Prostate gland (tissue), 2 donors: Measurements from ENCODE around the gene SCIMP. TPM values are rescaled to one million over a fixed set of nuclear protein-coding genes. Genes with fewer than 3 reads are reported as not detected.

Source experiments
- DNase-seq: peaks from one replicate; pipeline ENCODE4 v3.0.0-alpha.2; 2019; ENCODE audit warnings: low spot score
- H3K27ac ChIP-seq, 2 donors: fragments of 200-600 bp; sonication (generic); 2 replicates each; pipeline ENCODE4 v1.5.1; 2017 to 2019
- H3K27me3 ChIP-seq: fragments of 200-600 bp; sonication (generic); replicated peaks from 2 replicates; pipeline ENCODE4 v1.5.1; 2019; ENCODE audit not compliant: insufficient read depth
- H3K36me3 ChIP-seq, 2 donors: fragments of 200-600 bp; sonication (generic); 1 replicate in 1 of 2; 2 replicates in 1 of 2; pipeline versions ENCODE4 v1.5.1 to v1.8.1; 2017 to 2019
- H3K4me1 ChIP-seq: fragments of 200-600 bp; sonication (generic); replicated peaks from 2 replicates; pipeline ENCODE4 v1.5.1; 2019
- H3K4me3 ChIP-seq, 2 donors: fragments of 200-600 bp; sonication (generic); 2 replicates each; pipeline ENCODE4 v1.5.1; 2017 to 2019
- H3K9me3 ChIP-seq: fragments of 200-600 bp; sonication (generic); 2 replicates; pipeline ENCODE4 v1.5.1; 2017
- CTCF ChIP-seq, 4 experiments: fragments of 200-600 bp in 2 of 4; fragments of 450-650 bp in 2 of 4; sonication (generic) in 2 of 4; IDR thresholded peaks; 1 replicate in 3 of 4; 2 replicates in 1 of 4; pipeline ENCODE4 v1.5.1; 2016 to 2019; ENCODE audit warnings: antibody characterized with exemption in 4 of 4, mild to moderate bottlenecking in 2 of 4, moderate library complexity in 2 of 4
- POLR2A ChIP-seq: fragments of 450-650 bp; IDR thresholded peaks from one replicate; pipeline ENCODE4 v1.6.1; 2016; ENCODE audit warnings: antibody characterized with exemption, mild to moderate bottlenecking
- POLR2AphosphoS5 ChIP-seq: sonication (generic); formaldehyde crosslinking; IDR thresholded peaks from one replicate; pipeline ENCODE4 v1.6.1; 2017; ENCODE audit warnings: antibody characterized with exemption
- WGBS: methylation state at CpG from one replicate; pipeline ENCODE4 v1.1.5; 2018; 5-methylcytosine and 5-hydroxymethylcytosine counted together
- intact Hi-C: fragments of 100-400 bp; cut with DNase I; formaldehyde crosslinking; loops from one replicate; pipeline ENCODE4 v1.14.2; 2022
- total RNA-seq, 2 donors: library from RNA; depleted of rRNA; stranded (reverse); fragments of >200 nt; gene quantifications; one replicate each; pipeline ENCODE4 v1.1.0, GENCODE V29; 2016

The SCIMP gene
- total RNA-seq, 2 donors from 2014 or later: 0.68 to 2.3 TPM

GRCh38 chr17:5254414-5254813 is 19.8 kb upstream of the SCIMP start:
- 73% methylated on average over 7 of the region's 7 CpGs for WGBS
- Histone ChIP-seq H3K27me3 (no peaks in the 10 kb centered on the region), H3K4me3 (no peak overlapping the region), H3K27ac (no peak overlapping the region), H3K36me3 (no peaks in the 10 kb centered on the region), H3K9me3 (no peaks in the 10 kb centered on the region), H3K4me1 (no peaks in the 10 kb centered on the region)
- no peak for DNase-seq
- intact Hi-C loops: no loop called here
- TF ChIP-seq POLR2A: no peak
- TF ChIP-seq CTCF (IDR thresholded peaks at IDR 0.05): no peak
- no peak for TF ChIP-seq POLR2AphosphoS5

- intact Hi-C loops: loop anchor here (5.0 kb wide), 1 partner anchor 188 kb away; the partner anchor contains the start of gene C1QBP
Observed at GRCh38 chr17:5249615-5250014, 15.0 kb upstream of the SCIMP start.

GRCh38 chr17:5248821-5249479 is 14.3 kb upstream of the SCIMP start:
- H3K4me1 ChIP-seq: no peaks in the 10 kb centered on the region
- no peak overlapping the region for H3K4me3 ChIP-seq
- TF ChIP-seq POLR2AphosphoS5 (no peak), CTCF (IDR thresholded peaks at IDR 0.05) (no peak), POLR2A (no peak)
- H3K27me3 ChIP-seq: no peaks in the 10 kb centered on the region
- WGBS: 74% methylated on average over 22 of the region's 22 CpGs
- H3K9me3 ChIP-seq: no peaks in the 10 kb centered on the region
- no peak for DNase-seq
- H3K27ac ChIP-seq: no peak overlapping the region
- intact Hi-C loops: loop anchor here (5.0 kb wide), 1 partner anchor 188 kb away; the partner anchor contains the start of gene C1QBP
- no peaks in the 10 kb centered on the region for H3K36me3 ChIP-seq

More at GRCh38 chr17:5249615-5250014, 15.0 kb upstream of the SCIMP start:
- peak; percentile 25 for TF ChIP-seq POLR2AphosphoS5
- TF ChIP-seq POLR2A: no peak
- peak in 3 of 4 experiments; percentile 60 to 79 (median 69) for TF ChIP-seq CTCF (IDR thresholded peaks at IDR 0.05)
- no peak overlapping the region for H3K27ac ChIP-seq
- H3K36me3 ChIP-seq: no peaks in the 10 kb centered on the region
- no peak overlapping the region for H3K4me3 ChIP-seq
- no peaks in the 10 kb centered on the region for H3K27me3 ChIP-seq
- DNase-seq: peak; percentile 67
- H3K9me3 ChIP-seq: no peaks in the 10 kb centered on the region
- 0% methylated on average over 4 of the region's 4 CpGs for WGBS
- H3K4me1 ChIP-seq: no peaks in the 10 kb centered on the region

GRCh38 chr17:5247621-5248020 is 13.0 kb upstream of the SCIMP start:
- intact Hi-C loops: loop anchor here (5.0 kb wide), 1 partner anchor 190 kb away; the partner anchor contains the start of gene C1QBP
- TF ChIP-seq CTCF (IDR thresholded peaks at IDR 0.05) (no peak), POLR2AphosphoS5 (no peak), POLR2A (no peak)
- Histone ChIP-seq H3K4me1 (no peaks in the 10 kb centered on the region), H3K9me3 (no peaks in the 10 kb centered on the region), H3K27ac (no peak overlapping the region), H3K36me3 (no peaks in the 10 kb centered on the region), H3K27me3 (no peaks in the 10 kb centered on the region), H3K4me3 (no peak overlapping the region)
- WGBS: 82% methylated on average over 8 of the region's 8 CpGs
- no peak for DNase-seq
